HFFc6 (cell line): ENCODE results near the gene ZFAND2B. TPM values are rescaled to one million over a fixed set of nuclear protein-coding genes. Genes with fewer than 3 reads are reported as not detected.

ENCODE experiments used
- DNase-seq: peaks from one replicate; pipeline ENCODE4 v3.0.0-alpha.2; 2018
- H3K27ac Mint-ChIP-seq: 2 replicates; pipeline ENCODE4 v1.8.0; 2020; ENCODE audit warnings: mild to moderate bottlenecking, mixed read lengths
- H3K27me3 Mint-ChIP-seq: 2 replicates; pipeline ENCODE4 v1.8.0; 2021; ENCODE audit warnings: mild to moderate bottlenecking, moderate library complexity, mixed read lengths; ENCODE audit not compliant: insufficient read depth
- H3K36me3 Mint-ChIP-seq: 2 replicates; pipeline ENCODE4 v1.8.0; 2021; ENCODE audit warnings: low read depth, mixed read lengths
- H3K4me1 Mint-ChIP-seq: 2 replicates; pipeline ENCODE4 v1.8.0; 2020; ENCODE audit warnings: low read depth, mixed read lengths
- H3K4me3 Mint-ChIP-seq: 2 replicates; pipeline ENCODE4 v1.8.0; 2020; ENCODE audit warnings: mild to moderate bottlenecking, moderate library complexity, mixed read lengths
- H3K9me3 Mint-ChIP-seq: 2 replicates; pipeline ENCODE4 v1.8.0; 2020; ENCODE audit warnings: mild to moderate bottlenecking, mixed read lengths
- total RNA-seq, 6 experiments: library from RNA; stranded (reverse); fragmentation: NEBNext Ultra II Directional; extraction: Animal tissue kit (Norgen Biotek cat#: 25700); gene quantifications; 2 replicates in 1 of 6; 3 replicates in 5 of 6; pipeline ENCODE4 v1.2.3, GENCODE V29; 2021
- TF ChIP-seq, protein P1 (sequence below): fragments of 200-600 bp; sonication (generic); IDR thresholded peaks from 2 replicates; pipeline ENCODE4 v1.5.0; 2021; ENCODE audit warnings: antibody characterized with exemption, mild to moderate bottlenecking

The ZFAND2B gene
- total RNA-seq, 6 experiments from 2014 or later: 28.8 to 39.6 (median 33.1) TPM

DNA sequence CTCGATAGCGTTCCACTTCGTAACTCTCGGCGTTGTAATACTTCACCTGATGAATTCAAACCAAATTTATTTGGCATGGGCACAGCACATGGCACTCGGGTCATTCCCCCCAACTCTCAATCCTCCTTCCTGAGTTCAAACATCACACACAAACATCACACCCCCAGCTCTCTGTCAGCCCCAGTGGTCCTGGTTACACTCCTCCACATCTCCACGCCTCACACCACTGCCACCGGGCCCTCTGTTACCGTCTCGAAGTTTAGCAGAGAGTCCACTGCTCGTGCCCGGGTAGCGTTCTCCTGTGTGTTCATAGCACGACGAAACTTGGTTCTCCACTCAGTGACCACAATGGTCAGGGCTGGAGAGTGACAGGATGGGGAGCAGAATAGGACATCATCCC, 7.6 kb downstream of the ZFAND2B start:
- Mint-ChIP-seq H3K4me1 (peaks cover 18% of the 10 kb centered on the region), H3K27ac (no peak overlapping the region), H3K27me3 (peaks cover 3% of the 10 kb centered on the region), H3K9me3 (no peaks in the 10 kb centered on the region), H3K36me3 (peaks cover 28% of the 10 kb centered on the region), H3K4me3 (no peak overlapping the region)
- DNase-seq: no peak
- TF ChIP-seq, protein P1, sequence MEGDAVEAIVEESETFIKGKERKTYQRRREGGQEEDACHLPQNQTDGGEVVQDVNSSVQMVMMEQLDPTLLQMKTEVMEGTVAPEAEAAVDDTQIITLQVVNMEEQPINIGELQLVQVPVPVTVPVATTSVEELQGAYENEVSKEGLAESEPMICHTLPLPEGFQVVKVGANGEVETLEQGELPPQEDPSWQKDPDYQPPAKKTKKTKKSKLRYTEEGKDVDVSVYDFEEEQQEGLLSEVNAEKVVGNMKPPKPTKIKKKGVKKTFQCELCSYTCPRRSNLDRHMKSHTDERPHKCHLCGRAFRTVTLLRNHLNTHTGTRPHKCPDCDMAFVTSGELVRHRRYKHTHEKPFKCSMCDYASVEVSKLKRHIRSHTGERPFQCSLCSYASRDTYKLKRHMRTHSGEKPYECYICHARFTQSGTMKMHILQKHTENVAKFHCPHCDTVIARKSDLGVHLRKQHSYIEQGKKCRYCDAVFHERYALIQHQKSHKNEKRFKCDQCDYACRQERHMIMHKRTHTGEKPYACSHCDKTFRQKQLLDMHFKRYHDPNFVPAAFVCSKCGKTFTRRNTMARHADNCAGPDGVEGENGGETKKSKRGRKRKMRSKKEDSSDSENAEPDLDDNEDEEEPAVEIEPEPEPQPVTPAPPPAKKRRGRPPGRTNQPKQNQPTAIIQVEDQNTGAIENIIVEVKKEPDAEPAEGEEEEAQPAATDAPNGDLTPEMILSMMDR: no peak

DNA sequence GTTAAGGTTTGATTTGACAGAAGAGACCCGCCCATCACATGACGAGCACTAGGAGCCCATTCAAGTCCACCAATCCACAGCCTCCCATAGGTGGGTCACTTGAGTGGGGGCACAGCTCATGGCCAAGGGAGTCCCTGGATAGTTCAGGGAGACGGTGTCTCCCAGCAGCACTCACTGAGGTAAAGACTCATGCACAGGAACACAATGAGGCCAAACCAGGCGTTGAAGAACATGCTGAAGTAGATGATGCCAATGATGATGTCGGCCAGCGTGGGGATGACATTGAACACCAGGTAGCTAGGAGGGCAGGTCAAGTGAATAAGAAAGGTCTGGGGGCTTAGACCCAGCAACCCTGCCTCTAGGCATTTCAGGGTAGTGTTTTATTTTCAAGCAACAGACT, 8.2 kb downstream of the ZFAND2B start:
- peaks cover 3% of the 10 kb centered on the region for H3K27me3 Mint-ChIP-seq
- peaks cover 24% of the 10 kb centered on the region for H3K4me1 Mint-ChIP-seq
- TF ChIP-seq, protein P1: no peak
- H3K4me3 Mint-ChIP-seq: no peak overlapping the region
- no peak overlapping the region for H3K27ac Mint-ChIP-seq
- H3K9me3 Mint-ChIP-seq: no peaks in the 10 kb centered on the region
- no peak for DNase-seq
- H3K36me3 Mint-ChIP-seq: peaks cover 24% of the 10 kb centered on the region

DNA sequence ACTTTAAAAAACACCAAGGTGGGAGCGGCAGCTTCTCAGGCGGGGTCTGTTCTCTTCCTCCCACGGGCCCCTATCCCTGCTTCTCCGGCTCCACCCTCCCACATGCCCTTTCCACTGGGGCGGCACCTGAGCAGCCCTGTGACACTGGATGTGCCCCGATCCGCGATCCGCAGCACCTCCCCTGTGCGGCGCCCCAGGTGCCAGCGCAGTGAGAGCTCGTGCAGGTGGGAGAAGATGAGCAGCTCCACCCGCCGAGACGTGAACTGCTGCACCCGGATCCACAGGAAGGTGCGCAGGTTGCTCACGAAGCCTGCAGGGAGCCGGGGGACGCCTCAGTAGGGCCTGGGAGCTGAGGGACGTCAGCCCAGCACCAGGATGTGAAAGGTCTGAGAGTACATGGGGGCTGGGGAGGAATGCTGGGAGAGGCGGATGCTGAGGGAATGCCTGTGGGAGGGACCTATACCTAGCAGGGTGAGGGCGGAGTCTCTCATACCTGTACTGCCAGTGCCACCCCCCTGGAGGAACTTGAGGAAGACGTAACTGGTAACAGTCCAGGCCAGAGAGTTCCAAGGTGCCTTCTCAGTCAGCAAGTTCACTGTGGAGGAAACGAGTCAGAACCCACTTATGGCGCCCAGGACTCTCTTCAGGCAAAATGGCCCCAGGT, 9.4 kb downstream of the ZFAND2B start:
- Mint-ChIP-seq H3K4me1 (peaks cover 24% of the 10 kb centered on the region), H3K27me3 (peaks cover 1% of the 10 kb centered on the region), H3K36me3 (peaks cover 15% of the 10 kb centered on the region), H3K4me3 (no peak overlapping the region), H3K9me3 (no peaks in the 10 kb centered on the region), H3K27ac (no peak overlapping the region)
- no peak for DNase-seq
- TF ChIP-seq, protein P1: no peak

DNA sequence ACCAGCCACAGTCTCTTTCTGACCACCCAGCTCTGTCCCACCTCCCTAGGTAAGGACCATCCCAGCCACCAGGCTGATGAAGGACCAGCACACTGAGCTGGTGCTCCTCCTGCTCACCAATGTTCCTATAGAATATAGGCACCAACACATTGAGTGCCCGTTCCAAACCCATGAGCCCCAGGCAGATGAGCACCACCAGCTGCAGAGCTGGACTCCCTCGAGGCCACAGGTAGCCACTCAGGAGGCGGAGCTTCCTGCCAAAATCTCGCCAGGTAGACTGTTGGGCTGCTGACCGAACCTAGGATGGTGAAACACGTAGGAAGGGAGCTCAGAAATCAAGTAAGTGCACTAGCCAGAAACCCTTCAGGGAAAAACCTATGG, 9.9 kb downstream of the ZFAND2B start:
- no peaks in the 10 kb centered on the region for H3K9me3 Mint-ChIP-seq
- H3K36me3 Mint-ChIP-seq: peaks cover 10% of the 10 kb centered on the region
- no peak for DNase-seq
- peak overlapping the region; percentile 43; the same call in 1 of the 2 replicates for H3K27ac Mint-ChIP-seq
- no peaks in the 10 kb centered on the region; the same call in none of the 2 replicates for H3K27me3 Mint-ChIP-seq
- TF ChIP-seq, protein P1: no peak
- H3K4me1 Mint-ChIP-seq: peaks cover 24% of the 10 kb centered on the region
- peak overlapping the region; percentile 31; the same call in 1 of the 2 replicates for H3K4me3 Mint-ChIP-seq

DNA sequence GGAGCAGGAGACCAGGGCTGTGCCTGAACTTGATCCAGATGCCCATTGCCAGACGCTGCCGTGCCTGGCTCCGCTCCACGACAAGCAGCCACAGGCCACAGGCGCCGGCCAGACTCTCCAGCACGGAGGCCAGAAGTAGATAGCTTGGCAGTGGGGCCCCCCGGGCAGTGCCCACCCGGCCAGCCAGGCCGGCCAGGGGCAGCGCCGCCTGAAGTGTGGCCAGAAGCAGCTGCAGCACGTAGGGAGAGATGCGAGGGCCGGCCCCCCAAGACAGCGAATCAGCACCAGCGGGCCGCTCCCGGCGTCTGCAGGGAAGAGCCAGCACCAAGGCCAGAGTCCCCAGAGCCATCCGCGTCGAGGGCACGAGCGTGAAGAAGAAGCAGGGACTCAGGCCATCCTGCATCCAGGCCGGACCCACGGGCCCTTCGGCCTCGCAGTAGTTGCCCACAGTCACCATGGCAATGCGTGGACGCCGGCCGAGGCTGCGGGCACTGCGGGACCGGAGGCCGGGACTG, 11.7 kb downstream of the ZFAND2B start:
- DNase-seq: peak; percentile 85
- Mint-ChIP-seq H3K36me3 (peaks cover 6% of the 10 kb centered on the region), H3K27ac (peak overlapping the region; percentile 90)

More for the DNA sequence above, 11.7 kb downstream of the ZFAND2B start:
- peaks cover 24% of the 10 kb centered on the region for H3K4me1 Mint-ChIP-seq
- peak overlapping the region; percentile 87 for H3K4me3 Mint-ChIP-seq
- TF ChIP-seq, protein P1: peak; percentile 5; the same call in 1 of the 2 replicates
- no peaks in the 10 kb centered on the region; the same call in none of the 2 replicates for H3K27me3 Mint-ChIP-seq
- no peaks in the 10 kb centered on the region for H3K9me3 Mint-ChIP-seq
